Upper lobe of left lung (tissue), 6 donors: ENCODE results near the gene ACSM2B. TPM values are rescaled to one million over a fixed set of nuclear protein-coding genes. Genes with fewer than 3 reads are reported as not detected.
A peak's percentile ranks its signal among the peaks of the same experiment; 100 is the strongest.
"Not testable (repeated sequence)": the region's sequence is repeated elsewhere in the genome, so short reads cannot be mapped to it uniquely, and the experiment has no call there.

Source experiments
- ATAC-seq, 2 donors: fragments of 200-7000 bp; cut with Tn5 transposase; one replicate each; pipeline ENCODE4 v1.9.1; 2022; ENCODE audit warnings: mild to moderate bottlenecking in 2 of 2, moderate library complexity in 2 of 2; ENCODE audit not compliant: low FRiP score in 2 of 2
- DNase-seq, 2 donors: peaks; one replicate each; pipeline ENCODE4 v3.0.0-alpha.2; 2019 to 2020
- H3K27ac ChIP-seq, 4 donors: fragments of 200-600 bp; sonication (generic); one replicate each; pipeline ENCODE4 v1.5.1; 2016 to 2019
- H3K27me3 ChIP-seq, 4 donors: fragments of 200-600 bp; sonication (generic); one replicate each; pipeline ENCODE4 v1.5.1; 2017 to 2019
- H3K36me3 ChIP-seq, 4 donors: fragments of 200-600 bp; sonication (generic); one replicate each; pipeline ENCODE4 v1.5.1; 2016 to 2019
- H3K4me1 ChIP-seq, 4 donors: fragments of 200-600 bp; sonication (generic); one replicate each; pipeline ENCODE4 v1.5.1; 2018 to 2019
- H3K4me3 ChIP-seq, 4 donors: fragments of 200-600 bp; sonication (generic); one replicate each; pipeline ENCODE4 v1.5.1; 2017 to 2019; ENCODE audit warnings: mild to moderate bottlenecking in 2 of 4, moderate library complexity in 1 of 4
- H3K9me3 ChIP-seq, 4 donors: fragments of 200-600 bp; sonication (generic); one replicate each; pipeline ENCODE4 v1.5.1; 2018 to 2019
- CTCF ChIP-seq, 6 experiments: fragments of 450-650 bp in 4 of 6; fragments of 200-600 bp in 2 of 6; sonication (generic) in 2 of 6; IDR thresholded peaks; one replicate each; pipeline ENCODE4 v1.5.1; 2016 to 2019; ENCODE audit warnings: antibody characterized with exemption in 6 of 6
- EP300 ChIP-seq, 4 donors: sonication (generic); formaldehyde crosslinking; IDR thresholded peaks; one replicate each; pipeline ENCODE4 v1.5.1; 2017; ENCODE audit warnings: antibody characterized with exemption in 4 of 4, control low read depth in 2 of 4
- POLR2A ChIP-seq, 4 donors: fragments of 450-650 bp; IDR thresholded peaks; one replicate each; pipeline ENCODE4 v1.5.1; 2016 to 2017; ENCODE audit warnings: antibody characterized with exemption in 4 of 4, mild to moderate bottlenecking in 2 of 4
- POLR2AphosphoS5 ChIP-seq, 2 donors: sonication (generic); formaldehyde crosslinking; IDR thresholded peaks; one replicate each; pipeline ENCODE4 v1.5.1; 2017; ENCODE audit warnings: antibody characterized with exemption in 2 of 2
- WGBS, 2 donors: methylation state at CpG; one replicate each; pipeline ENCODE4 v1.1.5; 2017 to 2018; 5-methylcytosine and 5-hydroxymethylcytosine counted together
- total RNA-seq, 6 donors: library from RNA; depleted of rRNA in 4 of 6; stranded (reverse); fragments of >200 nt in 4 of 6; gene quantifications; one replicate each; pipeline versions ENCODE4 v1.1.0 to v1.2.1, GENCODE V29; 2016 to 2021
- donor health status: DM: no; HTN: no; CAD: no; lungs with moderate emphysema.
- donor health status: DM: no; HTN: yes; CAD: no; lungs with severe emphysema.

Gene ACSM2B
- total RNA-seq, 6 donors from 2014 or later, result 0.17 to 0.34 (median 0.20) TPM; not detected in 3

GRCh38 chr16:20587645-20588074 is 11.5 kb upstream of the ACSM2B start:
- peak; percentile 37 to 64 for ATAC-seq
- not testable (repeated sequence) for H3K36me3 ChIP-seq, H3K27ac ChIP-seq, H3K4me1 ChIP-seq, H3K9me3 ChIP-seq, H3K27me3 ChIP-seq, H3K4me3 ChIP-seq, DNase-seq
- TF ChIP-seq POLR2AphosphoS5 (IDR thresholded peaks at IDR 0.05), result peak in 1 of 2 donors; percentile 61
- TF ChIP-seq EP300 (IDR thresholded peaks at IDR 0.05), result peak in 1 of 4 donors; percentile 36
- 50% methylated on average over 2 of the region's 2 CpGs; no CpG with 5 or more reads in 1 of the 2 donors for WGBS, 2 donors

GRCh38 chr16:20586716-20587115 is 10.5 kb upstream of the ACSM2B start:
- H3K36me3 ChIP-seq, H3K4me3 ChIP-seq, H3K9me3 ChIP-seq, ATAC-seq, H3K27ac ChIP-seq, H3K27me3 ChIP-seq, DNase-seq, H3K4me1 ChIP-seq: not testable (repeated sequence)
- WGBS, 2 donors, result 93 to 96% methylated on average over 1 of the region's 1 CpG

- 70 to 77% methylated on average over 5 to 6 of the region's 6 CpGs for WGBS, 2 donors
- not testable (repeated sequence) for H3K36me3 ChIP-seq, H3K9me3 ChIP-seq, DNase-seq, H3K4me1 ChIP-seq, ATAC-seq, H3K27me3 ChIP-seq, H3K27ac ChIP-seq, H3K4me3 ChIP-seq
Observed at GRCh38 chr16:20586112-20586511, 9.9 kb upstream of the ACSM2B start.

- H3K4me1 ChIP-seq, H3K4me3 ChIP-seq, H3K36me3 ChIP-seq, H3K27me3 ChIP-seq, DNase-seq, H3K9me3 ChIP-seq, H3K27ac ChIP-seq, ATAC-seq: not testable (repeated sequence)
- no CpG with 5 or more reads among the region's 3 CpGs for WGBS, 2 donors
Observed at GRCh38 chr16:20580487-20581259, 4.5 kb upstream of the ACSM2B start.

- not testable (repeated sequence) for H3K9me3 ChIP-seq, DNase-seq, H3K36me3 ChIP-seq, H3K27ac ChIP-seq, ATAC-seq, H3K4me1 ChIP-seq, H3K4me3 ChIP-seq, H3K27me3 ChIP-seq
- 78 to 88% methylated on average over 1 to 2 of the region's 3 CpGs for WGBS, 2 donors
Observed at GRCh38 chr16:20578091-20578490, 1.9 kb upstream of the ACSM2B start.

GRCh38 chr16:20569117-20569651 is 7.0 kb downstream of the ACSM2B start:
- DNase-seq, H3K4me1 ChIP-seq, H3K9me3 ChIP-seq, H3K27ac ChIP-seq, H3K4me3 ChIP-seq, ATAC-seq, H3K36me3 ChIP-seq, H3K27me3 ChIP-seq: not testable (repeated sequence)
- WGBS, 2 donors, result 81 to 82% methylated on average over 2 of the region's 2 CpGs

GRCh38 chr16:20568404-20568803 is 7.8 kb downstream of the ACSM2B start:
- Histone ChIP-seq H3K9me3 (no peaks in the 10 kb centered on the region), H3K36me3 (no peaks in the 10 kb centered on the region), H3K27me3 (no peaks in the 10 kb centered on the region), H3K4me1 (no peaks in the 10 kb centered on the region), H3K27ac (no peak overlapping the region), H3K4me3 (no peak overlapping the region)
- no peak for ATAC-seq
- no peak for TF ChIP-seq POLR2AphosphoS5 (IDR thresholded peaks at IDR 0.05)
- TF ChIP-seq CTCF (IDR thresholded peaks at IDR 0.05), result no peak
- no peak for TF ChIP-seq POLR2A (IDR thresholded peaks at IDR 0.05)
- TF ChIP-seq EP300 (IDR thresholded peaks at IDR 0.05), result no peak
- DNase-seq, result no peak
- WGBS, 2 donors, result 81 to 82% methylated on average over 3 of the region's 3 CpGs

- H3K36me3 ChIP-seq, result no peaks in the 10 kb centered on the region
- H3K27me3 ChIP-seq, result no peaks in the 10 kb centered on the region
- H3K4me1 ChIP-seq, result no peaks in the 10 kb centered on the region
- DNase-seq, result no peak
- H3K9me3 ChIP-seq, result no peaks in the 10 kb centered on the region
- no peak overlapping the region for H3K27ac ChIP-seq
- H3K4me3 ChIP-seq, result no peak overlapping the region
- TF ChIP-seq CTCF (IDR thresholded peaks at IDR 0.05) (no peak), POLR2A (IDR thresholded peaks at IDR 0.05) (no peak), EP300 (IDR thresholded peaks at IDR 0.05) (no peak), POLR2AphosphoS5 (IDR thresholded peaks at IDR 0.05) (no peak)
- no peak for ATAC-seq
Observed at GRCh38 chr16:20566864-20567263, 9.3 kb downstream of the ACSM2B start.

GRCh38 chr16:20565334-20565733 is 10.8 kb downstream of the ACSM2B start:
- H3K27me3 ChIP-seq, H3K9me3 ChIP-seq, DNase-seq, H3K4me1 ChIP-seq, ATAC-seq, H3K27ac ChIP-seq, H3K36me3 ChIP-seq, H3K4me3 ChIP-seq: not testable (repeated sequence)
- WGBS, 2 donors, result 94 to 100% methylated on average over 1 to 2 of the region's 2 CpGs

GRCh38 chr16:20564218-20564617 is 11.9 kb downstream of the ACSM2B start:
- not testable (repeated sequence) for ATAC-seq, H3K27ac ChIP-seq, H3K9me3 ChIP-seq, H3K4me1 ChIP-seq, DNase-seq, H3K27me3 ChIP-seq, H3K36me3 ChIP-seq, H3K4me3 ChIP-seq
- 86 to 100% methylated on average over 1 to 2 of the region's 3 CpGs for WGBS, 2 donors
